Fibroblast of skin of abdomen (primary cell): ENCODE data around the gene PCDHGC3.

Source experiments
- DNase-seq: peaks from one replicate; pipeline ENCODE4 v3.0.0-alpha.2; 2013

The PCDHGC3 gene

DNA sequence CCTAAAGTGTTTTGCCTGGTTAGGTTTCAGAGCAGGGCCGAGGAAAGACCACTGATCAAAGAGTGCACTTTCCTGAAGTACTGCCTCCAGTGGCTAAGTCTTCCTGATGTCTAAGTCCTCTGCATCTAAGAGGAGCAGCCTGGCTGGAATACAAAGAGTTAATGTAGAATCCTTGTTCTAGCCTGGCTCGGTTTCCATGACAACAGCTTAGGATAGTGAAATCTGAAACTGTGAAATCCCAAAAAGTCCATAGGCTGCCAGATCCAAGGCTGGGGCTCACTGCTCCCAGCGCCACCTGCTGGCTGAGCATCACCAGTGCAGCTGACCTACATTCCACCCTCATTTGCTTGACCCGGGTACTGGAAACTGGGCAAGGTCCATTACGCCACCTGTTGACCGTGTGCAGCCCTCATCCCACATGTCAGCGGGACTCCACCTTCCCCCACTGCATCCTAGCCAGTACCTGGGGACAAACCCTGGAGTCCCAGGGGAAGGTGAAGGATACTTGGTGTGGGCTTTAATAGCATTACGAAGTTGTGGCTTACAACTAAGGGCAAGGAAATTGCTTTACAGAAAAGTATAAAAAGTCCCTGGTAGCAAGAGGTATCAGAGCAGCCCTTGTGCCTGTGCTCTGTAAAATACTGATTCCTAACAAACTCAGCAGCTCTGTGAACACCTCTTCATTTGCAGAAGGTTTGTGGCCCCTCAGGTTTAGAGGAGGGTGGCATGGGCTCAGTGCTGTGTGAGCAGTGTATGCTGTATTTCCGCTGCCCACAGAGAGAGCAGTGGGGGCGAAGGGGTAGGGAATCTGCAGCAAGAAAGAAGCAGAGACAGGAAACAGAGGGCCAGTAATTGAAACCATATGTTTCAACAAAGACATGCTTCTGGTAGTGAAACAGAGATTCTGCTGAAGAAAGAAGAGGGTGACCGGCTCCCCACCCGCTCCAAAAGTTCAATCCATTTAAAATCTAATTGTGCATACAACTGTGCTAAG lies 49.1 kb downstream of the PCDHGC3 start:
- DNase-seq: peak; percentile 98

DNA sequence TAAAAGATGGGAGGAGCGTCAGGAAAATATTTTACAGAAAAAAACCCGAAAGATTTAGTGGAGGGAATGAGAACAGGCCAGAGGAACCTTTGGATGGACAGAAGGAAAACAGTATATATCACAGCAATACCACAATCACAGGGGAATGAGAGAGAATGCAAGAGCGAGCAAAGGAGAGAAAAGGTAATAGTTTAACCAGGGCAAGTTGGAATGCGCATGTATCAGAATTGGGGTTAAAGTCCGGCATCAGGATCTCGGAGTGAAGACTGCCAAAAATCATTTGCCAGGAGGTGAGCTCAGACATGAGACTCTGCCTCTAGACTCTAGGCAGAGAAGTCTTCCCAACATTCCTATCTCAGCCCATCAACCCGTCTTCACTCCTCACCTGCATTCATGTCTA lies 49.9 kb downstream of the PCDHGC3 start:
- DNase-seq: no peak

DNA sequence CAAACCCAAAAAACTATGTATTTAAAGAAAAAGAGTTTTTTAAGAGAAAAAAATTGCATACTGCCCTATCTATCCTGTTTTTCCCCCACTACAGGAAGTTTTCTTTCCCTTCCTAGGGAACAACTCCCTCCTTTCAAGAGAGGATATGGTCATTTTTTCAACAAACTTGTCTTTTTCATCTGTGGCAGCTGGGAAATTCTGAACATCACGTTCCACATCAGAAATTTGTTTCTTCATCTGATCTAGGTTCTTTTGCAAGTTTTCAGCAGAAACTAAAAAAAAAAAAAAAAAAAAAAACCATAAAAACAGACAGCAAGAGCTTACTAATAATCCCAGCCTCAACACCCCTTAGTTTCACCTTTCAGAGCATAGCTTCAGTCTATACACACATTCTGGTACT lies 51.7 kb downstream of the PCDHGC3 start:
- DNase-seq: no peak
